Chondrocyte (in vitro differentiated cells): Measurements from ENCODE around the gene GRIP1. TPM values are rescaled to one million over a fixed set of nuclear protein-coding genes. Genes with fewer than 3 reads are reported as not detected.
"Not testable (repeated sequence)": the region's sequence is repeated elsewhere in the genome, so short reads cannot be mapped to it uniquely, and the experiment has no call there.

Source experiments
- DNase-seq: peaks from one replicate; pipeline ENCODE4 v3.0.0; 2021; ENCODE audit warnings: mixed read lengths, low spot score
- H3K27ac Mint-ChIP-seq: one replicate; pipeline ENCODE4 v1.8.0; 2021; ENCODE audit warnings: mild to moderate bottlenecking, moderate library complexity, mixed read lengths; ENCODE audit not compliant: unreplicated experiment
- H3K27me3 Mint-ChIP-seq: 2 replicates; pipeline ENCODE4 v1.8.0; 2021; ENCODE audit warnings: low read depth, mixed read lengths
- H3K36me3 Mint-ChIP-seq: 2 replicates; pipeline ENCODE4 v1.8.0; 2021; ENCODE audit warnings: low read depth, mixed read lengths
- H3K4me1 Mint-ChIP-seq: 2 replicates; pipeline ENCODE4 v1.8.0; 2021; ENCODE audit warnings: low read depth, mild to moderate bottlenecking, mixed read lengths
- H3K4me3 Mint-ChIP-seq: one replicate; pipeline ENCODE4 v1.8.0; 2021; ENCODE audit warnings: mild to moderate bottlenecking, moderate library complexity, mixed read lengths; ENCODE audit not compliant: unreplicated experiment
- H3K9me3 Mint-ChIP-seq: 2 replicates; pipeline ENCODE4 v1.8.0; 2021; ENCODE audit warnings: low read depth, mixed read lengths
- CTCF ChIP-seq: fragments of 200-600 bp; sonication (generic); IDR thresholded peaks from 2 replicates; pipeline ENCODE4 v1.5.0; 2021; ENCODE audit warnings: antibody characterized with exemption, mild to moderate bottlenecking, moderate library complexity
- total RNA-seq: library from RNA; stranded (reverse); gene quantifications from 3 replicates; pipeline ENCODE4 v1.2.1, GENCODE V29; 2021

GRIP1 gene
- total RNA-seq, 1 donor from 2014 or later, result 5.0 TPM

GRCh38 chr12:66499000-66499399 is 179.9 kb downstream of the GRIP1 start:
- no peaks in the 10 kb centered on the region for H3K27me3 Mint-ChIP-seq
- peaks cover 2% of the 10 kb centered on the region for H3K36me3 Mint-ChIP-seq
- H3K27ac Mint-ChIP-seq, result no peak overlapping the region
- no peak for TF ChIP-seq CTCF
- DNase-seq, result no peak
- no peak overlapping the region for H3K4me3 Mint-ChIP-seq
- H3K9me3 Mint-ChIP-seq, result no peaks in the 10 kb centered on the region
- H3K4me1 Mint-ChIP-seq, result no peaks in the 10 kb centered on the region

- H3K27ac Mint-ChIP-seq, result not testable (repeated sequence)
Measured at GRCh38 chr12:66498059-66498458, 180.8 kb downstream of the GRIP1 start.

GRCh38 chr12:66497008-66497897 is 181.6 kb downstream of the GRIP1 start:
- no peaks in the 10 kb centered on the region for H3K27me3 Mint-ChIP-seq
- no peak overlapping the region for H3K27ac Mint-ChIP-seq
- no peak for TF ChIP-seq CTCF
- H3K9me3 Mint-ChIP-seq, result no peaks in the 10 kb centered on the region
- DNase-seq, result no peak
- H3K4me1 Mint-ChIP-seq, result peaks cover under 1% of the 10 kb centered on the region
- H3K36me3 Mint-ChIP-seq, result peaks cover 2% of the 10 kb centered on the region
- no peak overlapping the region for H3K4me3 Mint-ChIP-seq

More at GRCh38 chr12:66498059-66498458, 180.8 kb downstream of the GRIP1 start:
- not testable (repeated sequence) for H3K36me3 Mint-ChIP-seq, H3K4me1 Mint-ChIP-seq, H3K27me3 Mint-ChIP-seq, H3K9me3 Mint-ChIP-seq, DNase-seq, H3K4me3 Mint-ChIP-seq

GRCh38 chr12:66496595-66496994 is 182.3 kb downstream of the GRIP1 start:
- H3K36me3 Mint-ChIP-seq, result peaks cover 2% of the 10 kb centered on the region
- H3K4me1 Mint-ChIP-seq, result peaks cover 7% of the 10 kb centered on the region
- H3K27ac Mint-ChIP-seq, result no peak overlapping the region

GRCh38 chr12:66495709-66496108 is 183.2 kb downstream of the GRIP1 start:
- H3K36me3 Mint-ChIP-seq, result peaks cover 2% of the 10 kb centered on the region
- H3K4me1 Mint-ChIP-seq, result peaks cover 12% of the 10 kb centered on the region
- H3K27me3 Mint-ChIP-seq, result no peaks in the 10 kb centered on the region
- H3K9me3 Mint-ChIP-seq, result no peaks in the 10 kb centered on the region
- no peak for DNase-seq
- no peak overlapping the region for H3K4me3 Mint-ChIP-seq
- no peak overlapping the region for H3K27ac Mint-ChIP-seq
- no peak for TF ChIP-seq CTCF

More at GRCh38 chr12:66496595-66496994, 182.3 kb downstream of the GRIP1 start:
- Mint-ChIP-seq H3K4me3 (no peak overlapping the region), H3K27me3 (no peaks in the 10 kb centered on the region), H3K9me3 (no peaks in the 10 kb centered on the region)
- DNase-seq, result no peak
- no peak for TF ChIP-seq CTCF

GRCh38 chr12:66493819-66494218 is 185.1 kb downstream of the GRIP1 start:
- H3K9me3 Mint-ChIP-seq, result peaks cover 4% of the 10 kb centered on the region
- H3K36me3 Mint-ChIP-seq, result peaks cover 2% of the 10 kb centered on the region
- no peak overlapping the region for H3K4me3 Mint-ChIP-seq
- peaks cover 12% of the 10 kb centered on the region for H3K4me1 Mint-ChIP-seq
- no peak for TF ChIP-seq CTCF
- H3K27ac Mint-ChIP-seq, result no peak overlapping the region
- H3K27me3 Mint-ChIP-seq, result no peaks in the 10 kb centered on the region
- no peak for DNase-seq
